Measurements from ENCODE around the gene LYG1. TPM values are rescaled to one million over a fixed set of nuclear protein-coding genes. Genes with fewer than 3 reads are reported as not detected.

Gene LYG1
- total and polyA plus RNA-seq, 2 of the 8 experiments (the other 6 are each of a cell fraction or from before 2014, with no cell fraction given) = 0.68 to 0.86 TPM

GRCh38 chr2:99275882-99276281, 25.1 kb downstream of the LYG1 start (continued):
- TF ChIP-seq, protein P1, sequence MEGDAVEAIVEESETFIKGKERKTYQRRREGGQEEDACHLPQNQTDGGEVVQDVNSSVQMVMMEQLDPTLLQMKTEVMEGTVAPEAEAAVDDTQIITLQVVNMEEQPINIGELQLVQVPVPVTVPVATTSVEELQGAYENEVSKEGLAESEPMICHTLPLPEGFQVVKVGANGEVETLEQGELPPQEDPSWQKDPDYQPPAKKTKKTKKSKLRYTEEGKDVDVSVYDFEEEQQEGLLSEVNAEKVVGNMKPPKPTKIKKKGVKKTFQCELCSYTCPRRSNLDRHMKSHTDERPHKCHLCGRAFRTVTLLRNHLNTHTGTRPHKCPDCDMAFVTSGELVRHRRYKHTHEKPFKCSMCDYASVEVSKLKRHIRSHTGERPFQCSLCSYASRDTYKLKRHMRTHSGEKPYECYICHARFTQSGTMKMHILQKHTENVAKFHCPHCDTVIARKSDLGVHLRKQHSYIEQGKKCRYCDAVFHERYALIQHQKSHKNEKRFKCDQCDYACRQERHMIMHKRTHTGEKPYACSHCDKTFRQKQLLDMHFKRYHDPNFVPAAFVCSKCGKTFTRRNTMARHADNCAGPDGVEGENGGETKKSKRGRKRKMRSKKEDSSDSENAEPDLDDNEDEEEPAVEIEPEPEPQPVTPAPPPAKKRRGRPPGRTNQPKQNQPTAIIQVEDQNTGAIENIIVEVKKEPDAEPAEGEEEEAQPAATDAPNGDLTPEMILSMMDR (IDR thresholded peaks at IDR 0.05; ENCODE audit: control extremely low read depth in 1 of 3, insufficient read depth in 1 of 3, low read depth in 1 of 3, low read length in 3 of 3) = no peak
- no peak for TF ChIP-seq CHD2 (IDR thresholded peaks at IDR 0.05; ENCODE audit: low read length)

Data from H1 (cell line).